Measurements from ENCODE around the gene TMEM121B. TPM values are rescaled to one million over a fixed set of nuclear protein-coding genes. Genes with fewer than 3 reads are reported as not detected.
A peak's percentile ranks its signal among the peaks of the same experiment; 100 is the strongest.

Gene TMEM121B
- total RNA-seq, 3 donors from 2014 or later, result 0.44 to 0.48 TPM; not detected in 1

GRCh38 chr22:17130199-17130598, 9.0 kb upstream of the TMEM121B start:
- Histone ChIP-seq H3K27me3 (no peaks in the 10 kb centered on the region), H3K27ac (no peak overlapping the region), H3K36me3 (no peaks in the 10 kb centered on the region), H3K4me1 (no peaks in the 10 kb centered on the region), H3K4me3 (no peak overlapping the region), H3K9me3 (no peaks in the 10 kb centered on the region)
- intact Hi-C loops (cut with DNase I; ENCODE audit: low total_unique reads), result no loop called here
- TF ChIP-seq POLR2AphosphoS5 (IDR thresholded peaks at IDR 0.05) (no peak), POLR2A (IDR thresholded peaks at IDR 0.05) (no peak)
- TF ChIP-seq, protein P1, sequence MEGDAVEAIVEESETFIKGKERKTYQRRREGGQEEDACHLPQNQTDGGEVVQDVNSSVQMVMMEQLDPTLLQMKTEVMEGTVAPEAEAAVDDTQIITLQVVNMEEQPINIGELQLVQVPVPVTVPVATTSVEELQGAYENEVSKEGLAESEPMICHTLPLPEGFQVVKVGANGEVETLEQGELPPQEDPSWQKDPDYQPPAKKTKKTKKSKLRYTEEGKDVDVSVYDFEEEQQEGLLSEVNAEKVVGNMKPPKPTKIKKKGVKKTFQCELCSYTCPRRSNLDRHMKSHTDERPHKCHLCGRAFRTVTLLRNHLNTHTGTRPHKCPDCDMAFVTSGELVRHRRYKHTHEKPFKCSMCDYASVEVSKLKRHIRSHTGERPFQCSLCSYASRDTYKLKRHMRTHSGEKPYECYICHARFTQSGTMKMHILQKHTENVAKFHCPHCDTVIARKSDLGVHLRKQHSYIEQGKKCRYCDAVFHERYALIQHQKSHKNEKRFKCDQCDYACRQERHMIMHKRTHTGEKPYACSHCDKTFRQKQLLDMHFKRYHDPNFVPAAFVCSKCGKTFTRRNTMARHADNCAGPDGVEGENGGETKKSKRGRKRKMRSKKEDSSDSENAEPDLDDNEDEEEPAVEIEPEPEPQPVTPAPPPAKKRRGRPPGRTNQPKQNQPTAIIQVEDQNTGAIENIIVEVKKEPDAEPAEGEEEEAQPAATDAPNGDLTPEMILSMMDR (IDR thresholded peaks at IDR 0.05), result no peak
- no peak for DNase-seq (ENCODE audit: low spot score in 2 of 2)

GRCh38 chr22:17120711-17121232, 388 bp downstream of the TMEM121B start:
- Histone ChIP-seq H3K4me3 (peak overlapping the region; percentile 48 to 79 (median 64)), H3K27ac (peak overlapping the region in 1 of 2 donors; percentile 13), H3K27me3 (peaks cover 3 to 16% of the 10 kb centered on the region in 2 donors), H3K36me3 (no peaks in the 10 kb centered on the region), H3K9me3 (no peaks in the 10 kb centered on the region), H3K4me1 (peaks cover 0 to 5% of the 10 kb centered on the region in 2 donors)
- intact Hi-C loops (cut with DNase I; ENCODE audit: low total_unique reads), result no loop called here
- no peak for DNase-seq (ENCODE audit: low spot score in 2 of 2)
- no peak for TF ChIP-seq POLR2A (IDR thresholded peaks at IDR 0.05)
- TF ChIP-seq, protein P1 (IDR thresholded peaks at IDR 0.05), result no peak
- TF ChIP-seq POLR2AphosphoS5 (IDR thresholded peaks at IDR 0.05), result no peak

DNA sequence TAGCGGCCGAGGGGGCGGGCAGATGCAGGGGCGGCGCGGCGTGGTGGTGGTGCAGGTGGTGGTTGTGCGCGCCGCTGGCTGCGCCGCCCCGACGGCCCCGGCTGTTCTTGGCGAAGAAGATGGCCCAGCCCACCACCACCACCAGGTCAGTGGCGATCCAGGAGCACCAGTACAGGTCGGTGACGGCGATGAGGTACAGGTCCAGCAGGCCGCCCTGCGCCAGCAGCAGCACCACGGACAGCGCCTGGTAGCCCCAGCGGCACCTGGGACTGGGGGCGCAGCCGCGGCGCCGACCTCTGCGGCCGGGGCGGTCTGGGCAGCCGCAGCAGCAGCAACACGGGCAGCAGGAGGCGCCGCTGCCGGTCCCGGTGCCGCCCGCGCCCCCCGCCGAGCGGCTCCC, 879 bp downstream of the TMEM121B start:
- Histone ChIP-seq H3K27ac (no peak overlapping the region), H3K36me3 (no peaks in the 10 kb centered on the region), H3K4me3 (peak overlapping the region; percentile 48 to 79 (median 64)), H3K27me3 (peaks cover 3 to 16% of the 10 kb centered on the region in 2 donors), H3K4me1 (peaks cover 0 to 5% of the 10 kb centered on the region in 2 donors), H3K9me3 (no peaks in the 10 kb centered on the region)
- intact Hi-C loops (cut with DNase I; ENCODE audit: low total_unique reads), result no loop called here
- no peak for TF ChIP-seq POLR2A (IDR thresholded peaks at IDR 0.05)
- TF ChIP-seq, protein P1 (IDR thresholded peaks at IDR 0.05), result no peak
- peak in 1 of 2 donors; percentile 59 for DNase-seq (ENCODE audit: low spot score in 2 of 2)

DNA sequence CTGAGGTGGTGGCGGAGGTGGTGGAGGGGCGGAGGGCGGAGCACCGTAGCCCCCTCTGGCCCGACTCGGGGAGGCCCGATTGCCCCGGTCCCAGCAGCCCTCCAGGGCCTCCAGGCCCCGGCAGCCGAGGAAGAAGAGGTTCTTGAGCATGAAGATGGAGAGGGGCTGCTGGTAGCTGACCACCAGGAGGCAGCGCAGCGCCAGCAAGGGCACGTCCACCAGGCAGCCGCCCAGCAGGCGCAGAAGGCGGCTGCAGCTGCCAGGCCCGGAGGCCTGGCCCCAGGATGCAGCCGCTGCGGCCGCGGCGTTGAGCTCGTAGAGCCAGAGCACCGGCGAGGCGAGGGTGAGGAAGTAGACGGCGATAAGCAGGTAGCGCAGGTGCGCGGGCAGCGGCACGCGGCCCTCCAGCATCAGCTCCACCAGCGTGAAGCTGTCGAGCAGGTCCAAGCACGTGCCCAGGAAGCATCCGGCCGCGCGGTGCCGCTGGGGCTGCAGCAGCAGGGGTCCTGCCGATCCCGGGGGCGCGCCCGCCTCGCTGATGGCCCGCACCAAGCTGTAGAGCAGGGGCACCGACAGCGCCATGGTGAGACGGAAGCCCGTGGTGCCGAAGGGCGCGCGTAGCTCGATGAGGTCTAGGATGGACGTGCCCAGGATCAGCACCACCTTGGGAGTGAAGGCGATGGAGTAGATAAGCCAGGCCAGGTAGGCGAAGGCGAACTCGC, 1.5 kb downstream of the TMEM121B start:
- intact Hi-C loops (cut with DNase I; ENCODE audit: low total_unique reads), result no loop called here
- no peak for DNase-seq (ENCODE audit: low spot score in 2 of 2)
- Histone ChIP-seq H3K36me3 (no peaks in the 10 kb centered on the region), H3K9me3 (no peaks in the 10 kb centered on the region), H3K27me3 (peaks cover 3 to 16% of the 10 kb centered on the region in 2 donors), H3K27ac (no peak overlapping the region), H3K4me1 (peaks cover 0 to 5% of the 10 kb centered on the region in 2 donors), H3K4me3 (no peak overlapping the region)
- TF ChIP-seq POLR2A (IDR thresholded peaks at IDR 0.05) (no peak), POLR2AphosphoS5 (IDR thresholded peaks at IDR 0.05) (no peak)
- TF ChIP-seq, protein P1 (IDR thresholded peaks at IDR 0.05), result no peak

DNA sequence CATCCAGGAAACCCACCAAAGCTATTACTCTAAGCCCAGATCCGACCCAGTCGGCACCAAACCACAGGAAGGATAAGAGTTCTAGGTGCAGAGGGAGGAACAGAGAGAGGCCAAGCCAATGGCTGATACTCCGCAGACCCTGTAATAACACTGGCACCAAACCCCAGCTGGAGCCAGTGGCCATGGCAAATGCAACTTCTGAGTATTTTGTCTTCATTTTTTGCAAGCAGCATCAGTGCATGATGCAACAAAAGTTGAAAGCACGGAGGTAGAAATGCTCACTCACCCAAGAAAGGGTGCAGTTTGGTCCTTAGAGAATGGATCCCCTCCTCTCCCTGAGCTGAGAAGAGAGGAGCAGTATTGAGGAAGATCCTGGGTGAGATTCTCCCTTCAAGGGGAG, 2.8 kb downstream of the TMEM121B start:
- H3K4me1 ChIP-seq, result peaks cover 0 to 5% of the 10 kb centered on the region in 2 donors
- no peak overlapping the region for H3K4me3 ChIP-seq
- no peak overlapping the region for H3K27ac ChIP-seq
- H3K27me3 ChIP-seq, result peaks cover 3 to 16% of the 10 kb centered on the region in 2 donors
- TF ChIP-seq POLR2A (IDR thresholded peaks at IDR 0.05), result no peak
- TF ChIP-seq, protein P1 (IDR thresholded peaks at IDR 0.05), result no peak
- TF ChIP-seq POLR2AphosphoS5 (IDR thresholded peaks at IDR 0.05), result no peak
- no peaks in the 10 kb centered on the region for H3K9me3 ChIP-seq
- no peak for DNase-seq (ENCODE audit: low spot score in 2 of 2)
- no peaks in the 10 kb centered on the region for H3K36me3 ChIP-seq
- intact Hi-C loops (cut with DNase I; ENCODE audit: low total_unique reads), result no loop called here

Measured in breast epithelium (tissue), 4 donors.